ENCODE measurements around the gene RIOK1. TPM values are rescaled to one million over a fixed set of nuclear protein-coding genes. Genes with fewer than 3 reads are reported as not detected.
A peak's percentile ranks its signal among the peaks of the same experiment; 100 is the strongest.

RIOK1 gene
- total and polyA plus RNA-seq, 5 donors from 2014 or later = 15.9 to 51.3 (median 16.6) TPM

GRCh38 chr6:7445101-7445500 is 55.5 kb downstream of the RIOK1 start:
- H3K27me3 Mint-ChIP-seq = no peaks in the 10 kb centered on the region
- H3K9me3 Mint-ChIP-seq = peaks cover 0 to 3% (median 0%) of the 10 kb centered on the region in 7 donors
- H3K27me3 ChIP-seq (ENCODE audit: control insufficient read depth, insufficient read depth, low read length) = no peaks in the 10 kb centered on the region
- no peak overlapping the region for H3K4me3 ChIP-seq (ENCODE audit: low read depth, low read length)
- H3K27ac ChIP-seq (ENCODE audit: insufficient read depth, low read length, poor library complexity, severe bottlenecking) = no peak overlapping the region
- no peaks in the 10 kb centered on the region for H3K4me1 ChIP-seq (ENCODE audit: control insufficient read depth, insufficient read depth, low read length, poor library complexity, severe bottlenecking)
- no peaks in the 10 kb centered on the region for H3K9me3 ChIP-seq (ENCODE audit: control insufficient read depth in 2 of 2, low read length in 2 of 2)
- H3K36me3 ChIP-seq (ENCODE audit: control insufficient read depth, insufficient read depth, low read length) = no peaks in the 10 kb centered on the region
- no peaks in the 10 kb centered on the region for H3K36me3 Mint-ChIP-seq
- H3K27ac Mint-ChIP-seq = peak overlapping the region in 1 of 3 donors; percentile 56
- ATAC-seq (ENCODE audit: low read depth in 2 of 2) (no peak), DNase-seq (no peak)
- H3K4me1 Mint-ChIP-seq = peaks cover 0 to 9% (median 0%) of the 10 kb centered on the region in 4 donors
- H3K4me3 Mint-ChIP-seq = no peak overlapping the region

- Histone ChIP-seq H3K9me3 (ENCODE audit: control insufficient read depth in 2 of 2, low read length in 2 of 2) (no peaks in the 10 kb centered on the region), H3K27ac (ENCODE audit: insufficient read depth, low read length, poor library complexity, severe bottlenecking) (no peak overlapping the region), H3K27me3 (ENCODE audit: control insufficient read depth, insufficient read depth, low read length) (no peaks in the 10 kb centered on the region), H3K36me3 (ENCODE audit: control insufficient read depth, insufficient read depth, low read length) (no peaks in the 10 kb centered on the region), H3K4me3 (ENCODE audit: low read depth, low read length) (no peak overlapping the region), H3K4me1 (ENCODE audit: control insufficient read depth, insufficient read depth, low read length, poor library complexity, severe bottlenecking) (no peaks in the 10 kb centered on the region)
- no peak overlapping the region for H3K4me3 Mint-ChIP-seq
- H3K27ac Mint-ChIP-seq = no peak overlapping the region
- DNase-seq (no peak), ATAC-seq (ENCODE audit: low read depth in 2 of 2) (no peak)
- no peaks in the 10 kb centered on the region for H3K27me3 Mint-ChIP-seq
- H3K4me1 Mint-ChIP-seq = peaks cover 0 to under 1% (median 0%) of the 10 kb centered on the region in 4 donors
- peaks cover 0 to 1% (median 0%) of the 10 kb centered on the region in 7 donors for H3K9me3 Mint-ChIP-seq
- H3K36me3 Mint-ChIP-seq = no peaks in the 10 kb centered on the region
These were observed 56.4 kb downstream of the RIOK1 start for GRCh38 chr6:7445885-7446461.

- H3K9me3 Mint-ChIP-seq = peaks cover 0 to 1% (median 0%) of the 10 kb centered on the region in 7 donors
- no peaks in the 10 kb centered on the region for H3K4me1 Mint-ChIP-seq
- no peak overlapping the region for H3K4me3 ChIP-seq (ENCODE audit: low read depth, low read length)
- no peaks in the 10 kb centered on the region for H3K36me3 ChIP-seq (ENCODE audit: control insufficient read depth, insufficient read depth, low read length)
- H3K27me3 ChIP-seq (ENCODE audit: control insufficient read depth, insufficient read depth, low read length) = no peaks in the 10 kb centered on the region
- H3K4me3 Mint-ChIP-seq = no peak overlapping the region
- H3K9me3 ChIP-seq (ENCODE audit: control insufficient read depth in 2 of 2, low read length in 2 of 2) = no peaks in the 10 kb centered on the region
- no peak for ATAC-seq (ENCODE audit: low read depth in 2 of 2)
- no peaks in the 10 kb centered on the region for H3K27me3 Mint-ChIP-seq
- H3K4me1 ChIP-seq (ENCODE audit: control insufficient read depth, insufficient read depth, low read length, poor library complexity, severe bottlenecking) = no peaks in the 10 kb centered on the region
- H3K27ac ChIP-seq (ENCODE audit: insufficient read depth, low read length, poor library complexity, severe bottlenecking) = no peak overlapping the region
- no peaks in the 10 kb centered on the region for H3K36me3 Mint-ChIP-seq
- H3K27ac Mint-ChIP-seq = no peak overlapping the region
- no peak for DNase-seq
These were observed 57.2 kb downstream of the RIOK1 start for GRCh38 chr6:7446619-7447325.

GRCh38 chr6:7448232-7448631 is 58.6 kb downstream of the RIOK1 start:
- H3K27ac Mint-ChIP-seq = no peak overlapping the region
- H3K4me1 Mint-ChIP-seq = no peaks in the 10 kb centered on the region
- H3K27ac ChIP-seq (ENCODE audit: insufficient read depth, low read length, poor library complexity, severe bottlenecking) = no peak overlapping the region
- no peaks in the 10 kb centered on the region for H3K27me3 ChIP-seq (ENCODE audit: control insufficient read depth, insufficient read depth, low read length)
- no peaks in the 10 kb centered on the region for H3K36me3 ChIP-seq (ENCODE audit: control insufficient read depth, insufficient read depth, low read length)
- no peaks in the 10 kb centered on the region for H3K9me3 Mint-ChIP-seq
- no peaks in the 10 kb centered on the region for H3K36me3 Mint-ChIP-seq
- ATAC-seq (ENCODE audit: low read depth in 2 of 2) (no peak), DNase-seq (no peak)
- no peaks in the 10 kb centered on the region for H3K4me1 ChIP-seq (ENCODE audit: control insufficient read depth, insufficient read depth, low read length, poor library complexity, severe bottlenecking)
- no peak overlapping the region for H3K4me3 Mint-ChIP-seq
- no peak overlapping the region for H3K4me3 ChIP-seq (ENCODE audit: low read depth, low read length)
- peaks cover 1% of the 10 kb centered on the region for H3K27me3 Mint-ChIP-seq
- H3K9me3 ChIP-seq (ENCODE audit: control insufficient read depth in 2 of 2, low read length in 2 of 2) = no peaks in the 10 kb centered on the region

GRCh38 chr6:7449018-7449417 is 59.4 kb downstream of the RIOK1 start:
- Histone ChIP-seq H3K4me1 (ENCODE audit: control insufficient read depth, insufficient read depth, low read length, poor library complexity, severe bottlenecking) (no peaks in the 10 kb centered on the region), H3K4me3 (ENCODE audit: low read depth, low read length) (no peak overlapping the region), H3K27me3 (ENCODE audit: control insufficient read depth, insufficient read depth, low read length) (no peaks in the 10 kb centered on the region), H3K27ac (ENCODE audit: insufficient read depth, low read length, poor library complexity, severe bottlenecking) (no peak overlapping the region), H3K9me3 (ENCODE audit: control insufficient read depth in 2 of 2, low read length in 2 of 2) (no peaks in the 10 kb centered on the region), H3K36me3 (ENCODE audit: control insufficient read depth, insufficient read depth, low read length) (no peaks in the 10 kb centered on the region)
- H3K4me3 Mint-ChIP-seq = no peak overlapping the region
- ATAC-seq (ENCODE audit: low read depth in 2 of 2) (no peak), DNase-seq (no peak)
- H3K27ac Mint-ChIP-seq = no peak overlapping the region
- no peaks in the 10 kb centered on the region for H3K4me1 Mint-ChIP-seq
- H3K27me3 Mint-ChIP-seq = peaks cover 9% of the 10 kb centered on the region
- no peaks in the 10 kb centered on the region for H3K9me3 Mint-ChIP-seq
- H3K36me3 Mint-ChIP-seq = no peaks in the 10 kb centered on the region

GRCh38 chr6:7451326-7451725 is 61.7 kb downstream of the RIOK1 start:
- DNase-seq (no peak), ATAC-seq (ENCODE audit: low read depth in 2 of 2) (no peak)
- Mint-ChIP-seq H3K4me1 (no peaks in the 10 kb centered on the region), H3K9me3 (peaks cover 0 to 2% (median 0%) of the 10 kb centered on the region in 7 donors), H3K27me3 (peaks cover 14% of the 10 kb centered on the region), H3K36me3 (no peaks in the 10 kb centered on the region), H3K4me3 (no peak overlapping the region), H3K27ac (no peak overlapping the region)
- no peaks in the 10 kb centered on the region for H3K4me1 ChIP-seq (ENCODE audit: control insufficient read depth, insufficient read depth, low read length, poor library complexity, severe bottlenecking)
- no peaks in the 10 kb centered on the region for H3K9me3 ChIP-seq (ENCODE audit: control insufficient read depth in 2 of 2, low read length in 2 of 2)
- no peak overlapping the region for H3K27ac ChIP-seq (ENCODE audit: insufficient read depth, low read length, poor library complexity, severe bottlenecking)
- no peaks in the 10 kb centered on the region for H3K27me3 ChIP-seq (ENCODE audit: control insufficient read depth, insufficient read depth, low read length)
- H3K36me3 ChIP-seq (ENCODE audit: control insufficient read depth, insufficient read depth, low read length) = no peaks in the 10 kb centered on the region
- no peak overlapping the region for H3K4me3 ChIP-seq (ENCODE audit: low read depth, low read length)

- no peaks in the 10 kb centered on the region for H3K4me1 Mint-ChIP-seq
- Histone ChIP-seq H3K27ac (ENCODE audit: insufficient read depth, low read length, poor library complexity, severe bottlenecking) (no peak overlapping the region), H3K36me3 (ENCODE audit: control insufficient read depth, insufficient read depth, low read length) (no peaks in the 10 kb centered on the region), H3K4me3 (ENCODE audit: low read depth, low read length) (no peak overlapping the region), H3K9me3 (ENCODE audit: control insufficient read depth in 2 of 2, low read length in 2 of 2) (no peaks in the 10 kb centered on the region), H3K4me1 (ENCODE audit: control insufficient read depth, insufficient read depth, low read length, poor library complexity, severe bottlenecking) (no peaks in the 10 kb centered on the region), H3K27me3 (ENCODE audit: control insufficient read depth, insufficient read depth, low read length) (no peaks in the 10 kb centered on the region)
- DNase-seq (no peak), ATAC-seq (ENCODE audit: low read depth in 2 of 2) (no peak)
- H3K27me3 Mint-ChIP-seq = peaks cover 14% of the 10 kb centered on the region
- no peak overlapping the region for H3K27ac Mint-ChIP-seq
- no peaks in the 10 kb centered on the region for H3K36me3 Mint-ChIP-seq
- peaks cover 0 to 2% (median 0%) of the 10 kb centered on the region in 7 donors for H3K9me3 Mint-ChIP-seq
- H3K4me3 Mint-ChIP-seq = no peak overlapping the region
These were observed 63.3 kb downstream of the RIOK1 start for GRCh38 chr6:7452898-7453297.

Measured in CD4-positive, CD25-positive, alpha-beta regulatory T cell (primary cell).